MV-4-11 (cell line): ENCODE measurements around the gene SETD2.

ENCODE experiments used
- DNase-seq: peaks from one replicate; lab custom pipeline; 2025; lab: John Stamatoyannopoulos, UW

Gene SETD2

GRCh38 chr3:46998121-46998851, 165.6 kb downstream of the SETD2 start:
- no peak for DNase-seq

- DNase-seq = no peak
Measured at GRCh38 chr3:46997453-46998091, 166.3 kb downstream of the SETD2 start.

GRCh38 chr3:46996689-46997452, 167.0 kb downstream of the SETD2 start:
- DNase-seq = no peak

GRCh38 chr3:46995901-46996562, 167.9 kb downstream of the SETD2 start:
- DNase-seq = no peak

GRCh38 chr3:46994801-46995731, 168.8 kb downstream of the SETD2 start:
- no peak for DNase-seq

- no peak for DNase-seq
Measured at GRCh38 chr3:46993986-46994385, 169.9 kb downstream of the SETD2 start.

GRCh38 chr3:46993292-46993691, 170.6 kb downstream of the SETD2 start:
- DNase-seq = no peak

GRCh38 chr3:46992231-46992630, 171.7 kb downstream of the SETD2 start:
- no peak for DNase-seq

- DNase-seq = no peak
Measured at GRCh38 chr3:46991406-46992165, 172.3 kb downstream of the SETD2 start.

GRCh38 chr3:46990573-46991374, 173.1 kb downstream of the SETD2 start:
- DNase-seq = peak; percentile 71

- DNase-seq = no peak
Measured at GRCh38 chr3:46989146-46989810, 174.6 kb downstream of the SETD2 start.

- no peak for DNase-seq
Measured at GRCh38 chr3:46988616-46989015, 175.3 kb downstream of the SETD2 start.

- DNase-seq = peak; percentile 79
Measured at GRCh38 chr3:46987743-46988401, 176.0 kb downstream of the SETD2 start.

- DNase-seq = no peak
Measured at GRCh38 chr3:46987319-46987742, 176.6 kb downstream of the SETD2 start.

- no peak for DNase-seq
Measured at GRCh38 chr3:46986782-46987310, 177.1 kb downstream of the SETD2 start.

- no peak for DNase-seq
Measured at GRCh38 chr3:46986055-46986730, 177.7 kb downstream of the SETD2 start.

- no peak for DNase-seq
Measured at GRCh38 chr3:46985588-46985987, 178.3 kb downstream of the SETD2 start.
